CD14-positive monocyte (primary cell): ENCODE data around the gene PMS1. TPM values are rescaled to one million over a fixed set of nuclear protein-coding genes. Genes with fewer than 3 reads are reported as not detected.

Experiments used
- DNase-seq, 3 donors: peaks; one replicate each; pipeline ENCODE4 v3.0.0-alpha.2; 2011 to 2022
- H2AFZ ChIP-seq: 2 replicates; pipeline ENCODE4 v1.6.0; 2012; ENCODE audit warnings: mild to moderate bottlenecking, low read depth, low read length, inconsistent platforms; ENCODE audit not compliant: insufficient read depth, poor library complexity, severe bottlenecking
- H3K27ac ChIP-seq, 2 donors: 1 replicate in 1 of 2; 2 replicates in 1 of 2; pipeline ENCODE4 v1.5.1; 2012 to 2013; ENCODE audit warnings: low read length in 2 of 2, control low read depth in 1 of 2, inconsistent platforms in 1 of 2, low read depth in 1 of 2, mild to moderate bottlenecking in 1 of 2
- H3K27me3 ChIP-seq, 2 donors: one replicate each; pipeline versions ENCODE4 v1.6.0 to v1.6.1; 2011 to 2013; ENCODE audit warnings: low read length in 2 of 2; ENCODE audit not compliant: control insufficient read depth in 2 of 2, insufficient read depth in 2 of 2
- H3K36me3 ChIP-seq, 2 donors: replicated peaks in 1 of 2; 1 replicate in 1 of 2; 2 replicates in 1 of 2; pipeline versions ENCODE4 v1.5.1 to v1.6.1; 2012 to 2013; ENCODE audit warnings: low read length in 2 of 2, control low read depth in 1 of 2, inconsistent platforms in 1 of 2, mild to moderate bottlenecking in 1 of 2; ENCODE audit not compliant: insufficient read depth in 2 of 2, control insufficient read depth in 1 of 2
- H3K4me1 ChIP-seq, 2 donors: 1 replicate in 1 of 2; 2 replicates in 1 of 2; pipeline versions ENCODE4 v1.5.1 to v1.6.1; 2012 to 2013; ENCODE audit warnings: low read length in 2 of 2, control low read depth in 1 of 2, inconsistent platforms in 1 of 2, mild to moderate bottlenecking in 1 of 2, moderate library complexity in 1 of 2; ENCODE audit not compliant: insufficient read depth in 2 of 2, control insufficient read depth in 1 of 2
- H3K4me2 ChIP-seq: replicated peaks from 2 replicates; pipeline ENCODE3; 2012; ENCODE audit warnings: low read length, moderate library complexity, mild to moderate bottlenecking; ENCODE audit not compliant: poor library complexity, severe bottlenecking; ENCODE audit errors: extremely low read depth
- H3K4me3 ChIP-seq, 3 experiments: fragments of 200-600 bp in 1 of 3; sonication (generic) in 1 of 3; replicated peaks in 1 of 3; 1 replicate in 2 of 3; 2 replicates in 1 of 3; pipeline ENCODE4 v1.5.1; 2011 to 2013; ENCODE audit warnings: low read length in 3 of 3, mild to moderate bottlenecking in 3 of 3, control low read depth in 2 of 3, low read depth in 2 of 3, inconsistent platforms in 1 of 3, moderate library complexity in 1 of 3
- H3K79me2 ChIP-seq: 2 replicates; pipeline ENCODE4 v1.6.0; 2012; ENCODE audit warnings: mild to moderate bottlenecking, control low read depth, inconsistent platforms, low read length, moderate library complexity; ENCODE audit not compliant: insufficient read depth
- H3K9ac ChIP-seq: 2 replicates; pipeline ENCODE4 v1.6.0; 2017; ENCODE audit warnings: low read length, mild to moderate bottlenecking; ENCODE audit not compliant: insufficient read depth, poor library complexity, severe bottlenecking
- H3K9me3 ChIP-seq, 2 donors: replicated peaks in 1 of 2; 1 replicate in 1 of 2; 2 replicates in 1 of 2; pipeline versions ENCODE4 v1.5.1 to v1.6.1; 2012 to 2013; ENCODE audit warnings: low read length in 2 of 2, control low read depth in 1 of 2; ENCODE audit not compliant: control insufficient read depth in 1 of 2, insufficient read depth in 1 of 2
- H4K20me1 ChIP-seq: 2 replicates; pipeline ENCODE4 v1.6.0; 2012; ENCODE audit warnings: mild to moderate bottlenecking, low read length, control low read depth, moderate library complexity; ENCODE audit not compliant: insufficient read depth
- H3K27ac Mint-ChIP-seq, 7 donors: one replicate each; pipeline ENCODE4 v1.8.0; 2020; ENCODE audit warnings: mild to moderate bottlenecking in 7 of 7, mixed read lengths in 7 of 7, moderate library complexity in 6 of 7, inconsistent platforms in 2 of 7
- H3K27me3 Mint-ChIP-seq, 3 donors: one replicate each; pipeline ENCODE4 v1.8.0; 2021 to 2022; ENCODE audit warnings: low read depth in 3 of 3, mild to moderate bottlenecking in 3 of 3, mixed read lengths in 3 of 3, moderate library complexity in 3 of 3, inconsistent platforms in 1 of 3
- H3K36me3 Mint-ChIP-seq, 2 donors: one replicate each; pipeline ENCODE4 v1.8.0; 2020; ENCODE audit warnings: mixed read lengths in 2 of 2, inconsistent platforms in 1 of 2, mild to moderate bottlenecking in 1 of 2
- H3K4me1 Mint-ChIP-seq: one replicate; pipeline ENCODE4 v1.8.0; 2020; ENCODE audit warnings: mild to moderate bottlenecking, mixed read lengths
- H3K4me3 Mint-ChIP-seq, 2 donors: one replicate each; pipeline ENCODE4 v1.8.0; 2020; ENCODE audit warnings: mild to moderate bottlenecking in 2 of 2, mixed read lengths in 2 of 2, moderate library complexity in 1 of 2
- H3K9me3 Mint-ChIP-seq, 7 donors: one replicate each; pipeline ENCODE4 v1.8.0; 2020 to 2022; ENCODE audit warnings: mixed read lengths in 7 of 7, mild to moderate bottlenecking in 6 of 7, moderate library complexity in 6 of 7, inconsistent platforms in 2 of 7
- CTCF ChIP-seq: fragments of 200-600 bp; IDR thresholded peaks from one replicate; pipeline ENCODE4 v1.8.0; 2022; ENCODE audit warnings: antibody characterized with exemption, mild to moderate bottlenecking
- WGBS: methylation state at CpG from one replicate; pipeline ENCODE4 v1.1.5; 2013; ENCODE audit warnings: missing lambda C conversion rate; ENCODE audit not compliant: insufficient coverage; 5-methylcytosine and 5-hydroxymethylcytosine counted together
- intact Hi-C, 2 donors: fragments of 100-400 bp; cut with micrococcal nuclease; formaldehyde crosslinking; loops; one replicate each; pipeline versions ENCODE4 v1.15.0 to v1.15.1; 2023
- polyA plus RNA-seq, 3 donors: library from polyadenylated mRNA; depleted of rRNA in 1 of 3; unstranded in 2 of 3; stranded (reverse) in 1 of 3; fragments of 300-500 nt in 2 of 3; fragments of >200 nt in 1 of 3; fragmentation: Illumina TruSeq in 2 of 3; gene quantifications; 1 replicate in 2 of 3; 2 replicates in 1 of 3; pipeline ENCODE4 v1.2.3, GENCODE V29; 2012 to 2021

PMS1 gene
- polyA plus RNA-seq, 3 donors: 3.7 to 7.8 (median 5.7) TPM

- no peaks in the 10 kb centered on the region for H3K27me3 ChIP-seq
- no peak overlapping the region for H3K27ac ChIP-seq
- H3K27me3 Mint-ChIP-seq: peaks cover 0 to 1% (median 0%) of the 10 kb centered on the region in 3 donors
- no peaks in the 10 kb centered on the region for H3K9me3 ChIP-seq
- intact Hi-C loops: no loop called here
- no peak overlapping the region for H2AFZ ChIP-seq
- H3K4me2 ChIP-seq: no peak overlapping the region
- no peaks in the 10 kb centered on the region for H3K36me3 ChIP-seq
- H3K36me3 Mint-ChIP-seq: no peaks in the 10 kb centered on the region
- no peak overlapping the region for H3K27ac Mint-ChIP-seq
- WGBS: 94% methylated on average over 4 of the region's 5 CpGs
- H3K4me1 Mint-ChIP-seq: no peaks in the 10 kb centered on the region
- TF ChIP-seq CTCF: no peak
- H3K4me3 Mint-ChIP-seq: no peak overlapping the region
- no peak overlapping the region for H3K4me3 ChIP-seq
- H3K4me1 ChIP-seq: no peaks in the 10 kb centered on the region
- peaks cover 0 to 3% (median 0%) of the 10 kb centered on the region in 7 donors for H3K9me3 Mint-ChIP-seq
- no peaks in the 10 kb centered on the region for H3K79me2 ChIP-seq
- DNase-seq: no peak
- H4K20me1 ChIP-seq: no peaks in the 10 kb centered on the region
- H3K9ac ChIP-seq: no peak overlapping the region
Observed at GRCh38 chr2:189900726-189901125, 116.5 kb downstream of the PMS1 start.

GRCh38 chr2:189901664-189902063 lies 117.4 kb downstream of the PMS1 start:
- Mint-ChIP-seq H3K36me3 (no peaks in the 10 kb centered on the region), H3K4me3 (no peak overlapping the region), H3K27ac (no peak overlapping the region), H3K9me3 (peaks cover 0 to 3% (median 0%) of the 10 kb centered on the region in 7 donors), H3K4me1 (no peaks in the 10 kb centered on the region), H3K27me3 (peaks cover 0 to 1% (median 0%) of the 10 kb centered on the region in 3 donors)
- no peak for TF ChIP-seq CTCF
- Histone ChIP-seq H4K20me1 (no peaks in the 10 kb centered on the region), H3K27ac (no peak overlapping the region), H3K36me3 (no peaks in the 10 kb centered on the region), H3K4me3 (no peak overlapping the region), H3K9ac (no peak overlapping the region), H3K9me3 (no peaks in the 10 kb centered on the region), H3K27me3 (no peaks in the 10 kb centered on the region), H3K4me1 (no peaks in the 10 kb centered on the region), H2AFZ (no peak overlapping the region), H3K79me2 (no peaks in the 10 kb centered on the region), H3K4me2 (no peak overlapping the region)
- no peak for DNase-seq
- intact Hi-C loops: no loop called here
